HG03280 (cell line): ENCODE data around the gene CHRNG.
A peak's percentile ranks its signal among the peaks of the same experiment; 100 is the strongest.
"Not testable (repeated sequence)": the region's sequence is repeated elsewhere in the genome, so short reads cannot be mapped to it uniquely, and the experiment has no call there.

Experiments
- ATAC-seq: cut with Tn5 transposase; IDR thresholded peaks from one replicate; pipeline ENCODE4 v1.9.1; 2021; ENCODE audit warnings: mild to moderate bottlenecking, moderate library complexity; ENCODE audit not compliant: unreplicated experiment

Gene CHRNG

GRCh38 chr2:232542715-232543467 lies 3.4 kb downstream of the CHRNG start:
- no peak for ATAC-seq

GRCh38 chr2:232543491-232543890 lies 4.0 kb downstream of the CHRNG start:
- no peak for ATAC-seq

GRCh38 chr2:232543928-232544631 lies 4.6 kb downstream of the CHRNG start:
- ATAC-seq: no peak

- no peak for ATAC-seq
Observed at GRCh38 chr2:232544674-232545073, 5.2 kb downstream of the CHRNG start.

GRCh38 chr2:232545511-232546375 lies 6.3 kb downstream of the CHRNG start:
- no peak for ATAC-seq

- ATAC-seq: no peak
Observed at GRCh38 chr2:232547991-232548390, 8.5 kb downstream of the CHRNG start.

- no peak for ATAC-seq
Observed at GRCh38 chr2:232549655-232550353, 10.3 kb downstream of the CHRNG start.

GRCh38 chr2:232550354-232551249 lies 11.1 kb downstream of the CHRNG start, which contains the start of the genes EIF4E2 and TIGD1:
EIF4E2 (plus strand) TSS chr2:232550689; CDS start chr2:232550725, 36 bp downstream.
TIGD1 (minus strand) TSS chr2:232550557; CDS start chr2:232549882, 675 bp downstream.
- peak; percentile 92 for ATAC-seq

GRCh38 chr2:232551250-232551638 lies 11.8 kb downstream of the CHRNG start:
- no peak for ATAC-seq

- ATAC-seq: no peak
Observed at GRCh38 chr2:232551776-232552175, 12.3 kb downstream of the CHRNG start.

GRCh38 chr2:232556426-232556825 lies 16.9 kb downstream of the CHRNG start:
- ATAC-seq: no peak

- ATAC-seq: no peak
Observed at GRCh38 chr2:232562515-232563151, 23.1 kb downstream of the CHRNG start.

GRCh38 chr2:232563580-232563979 lies 24.1 kb downstream of the CHRNG start:
- no peak for ATAC-seq

- ATAC-seq: no peak
Observed at GRCh38 chr2:232567721-232568120, 28.2 kb downstream of the CHRNG start.

GRCh38 chr2:232568161-232568560 lies 28.7 kb downstream of the CHRNG start:
- no peak for ATAC-seq

- ATAC-seq: no peak
Observed at GRCh38 chr2:232569541-232569940, 30.0 kb downstream of the CHRNG start.

GRCh38 chr2:232570481-232570880 lies 31.0 kb downstream of the CHRNG start:
- not testable (repeated sequence) for ATAC-seq

- no peak for ATAC-seq
Observed at GRCh38 chr2:232571026-232571474, 31.6 kb downstream of the CHRNG start.

GRCh38 chr2:232573042-232573441 lies 33.5 kb downstream of the CHRNG start:
- no peak for ATAC-seq
